ENCODE measurements around the gene SNX25.

DNA sequence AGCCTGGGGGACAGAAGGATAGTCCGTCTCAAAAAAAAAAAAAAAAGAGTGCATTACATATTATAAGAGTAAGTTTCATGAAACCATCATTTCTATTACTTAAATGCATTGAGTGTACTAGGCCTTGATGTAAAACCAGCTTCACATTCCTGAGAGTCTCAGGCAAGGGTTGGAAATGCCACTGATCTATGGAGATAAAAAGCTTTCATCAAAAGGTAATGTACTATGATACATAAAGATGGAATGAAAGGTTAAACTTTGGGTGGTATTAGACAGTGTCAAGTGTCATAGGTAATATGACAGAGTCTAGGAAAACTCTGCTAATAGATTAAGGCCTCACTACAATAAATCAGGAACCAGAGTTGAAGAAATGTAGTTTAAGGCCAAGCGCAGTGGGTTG, 13.0 kb upstream of the SNX25 start:
- TF ChIP-seq, protein P1, sequence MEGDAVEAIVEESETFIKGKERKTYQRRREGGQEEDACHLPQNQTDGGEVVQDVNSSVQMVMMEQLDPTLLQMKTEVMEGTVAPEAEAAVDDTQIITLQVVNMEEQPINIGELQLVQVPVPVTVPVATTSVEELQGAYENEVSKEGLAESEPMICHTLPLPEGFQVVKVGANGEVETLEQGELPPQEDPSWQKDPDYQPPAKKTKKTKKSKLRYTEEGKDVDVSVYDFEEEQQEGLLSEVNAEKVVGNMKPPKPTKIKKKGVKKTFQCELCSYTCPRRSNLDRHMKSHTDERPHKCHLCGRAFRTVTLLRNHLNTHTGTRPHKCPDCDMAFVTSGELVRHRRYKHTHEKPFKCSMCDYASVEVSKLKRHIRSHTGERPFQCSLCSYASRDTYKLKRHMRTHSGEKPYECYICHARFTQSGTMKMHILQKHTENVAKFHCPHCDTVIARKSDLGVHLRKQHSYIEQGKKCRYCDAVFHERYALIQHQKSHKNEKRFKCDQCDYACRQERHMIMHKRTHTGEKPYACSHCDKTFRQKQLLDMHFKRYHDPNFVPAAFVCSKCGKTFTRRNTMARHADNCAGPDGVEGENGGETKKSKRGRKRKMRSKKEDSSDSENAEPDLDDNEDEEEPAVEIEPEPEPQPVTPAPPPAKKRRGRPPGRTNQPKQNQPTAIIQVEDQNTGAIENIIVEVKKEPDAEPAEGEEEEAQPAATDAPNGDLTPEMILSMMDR (IDR thresholded peaks at IDR 0.05; ENCODE audit: low read depth, low read length, poor library complexity, severe bottlenecking) = no peak
- TF ChIP-seq EZH2phosphoT487 (IDR thresholded peaks at IDR 0.05; ENCODE audit: borderline replicate concordance, low read length) = no peak
